ENCODE data around the gene SARDH.

Gene SARDH

DNA sequence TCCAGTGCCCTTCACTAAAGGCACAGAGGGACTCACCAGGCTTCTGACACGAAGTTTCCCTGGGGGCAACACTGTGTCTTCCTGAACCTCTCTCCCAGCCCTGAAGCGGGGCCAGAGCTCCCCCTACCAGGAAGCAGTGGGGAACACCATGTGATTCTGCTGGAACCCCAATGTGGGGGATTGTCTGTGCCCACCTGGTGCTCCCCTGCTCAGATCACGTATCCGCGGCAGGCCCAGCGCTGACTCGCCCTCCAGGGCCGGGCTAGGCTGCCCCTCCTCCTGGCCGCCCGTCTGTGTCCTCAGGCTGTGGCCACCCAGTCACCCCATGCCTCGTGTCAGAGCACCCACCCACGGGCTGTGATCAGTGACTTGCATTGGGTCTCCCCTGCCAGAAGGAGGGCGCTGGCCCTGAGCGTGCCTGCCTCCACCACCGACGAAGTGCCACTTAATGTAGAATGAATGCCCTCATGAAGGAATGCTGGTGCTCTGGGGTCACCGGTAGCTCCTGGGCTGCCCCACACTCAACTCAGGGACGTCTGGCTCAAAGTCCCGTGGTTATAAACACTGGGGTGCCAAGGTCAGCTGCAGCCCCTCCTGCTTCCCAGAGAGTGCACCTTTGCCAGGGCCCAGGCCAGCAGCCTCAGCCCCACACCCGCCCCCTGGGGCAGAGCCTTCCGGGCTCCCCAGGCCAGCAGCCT, 22.1 kb downstream of the SARDH start:
- DNase-seq (ENCODE audit: low spot score), result no peak

DNA sequence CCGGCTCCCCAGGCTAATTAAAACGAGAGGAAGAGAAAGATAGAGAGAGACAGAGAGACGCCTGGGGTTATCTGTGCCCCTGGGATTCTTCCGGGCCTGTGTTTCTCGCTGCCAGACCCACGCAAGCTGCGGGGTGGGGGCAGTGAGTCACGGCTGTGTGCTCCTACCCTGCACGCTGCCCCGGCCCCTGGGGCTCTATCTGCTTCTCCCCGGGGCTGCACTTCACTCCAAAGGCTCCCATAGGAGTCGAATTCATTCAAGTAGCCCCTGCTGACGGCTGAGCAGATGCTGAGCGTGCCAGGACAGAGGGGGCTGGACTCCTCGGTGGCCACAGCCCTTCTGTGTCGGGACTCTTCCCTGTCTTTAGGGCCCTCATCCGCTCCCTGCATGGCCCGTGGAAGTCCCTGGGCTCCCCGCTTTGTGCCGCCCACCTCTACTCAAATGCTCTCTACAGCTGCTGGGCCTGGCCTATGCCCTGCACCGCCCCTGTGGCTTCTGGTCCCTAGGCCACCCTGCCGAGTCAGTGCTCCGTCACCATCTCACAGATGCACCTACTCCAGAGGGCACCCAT, 22.8 kb downstream of the SARDH start:
- DNase-seq (ENCODE audit: low spot score), result no peak

DNA sequence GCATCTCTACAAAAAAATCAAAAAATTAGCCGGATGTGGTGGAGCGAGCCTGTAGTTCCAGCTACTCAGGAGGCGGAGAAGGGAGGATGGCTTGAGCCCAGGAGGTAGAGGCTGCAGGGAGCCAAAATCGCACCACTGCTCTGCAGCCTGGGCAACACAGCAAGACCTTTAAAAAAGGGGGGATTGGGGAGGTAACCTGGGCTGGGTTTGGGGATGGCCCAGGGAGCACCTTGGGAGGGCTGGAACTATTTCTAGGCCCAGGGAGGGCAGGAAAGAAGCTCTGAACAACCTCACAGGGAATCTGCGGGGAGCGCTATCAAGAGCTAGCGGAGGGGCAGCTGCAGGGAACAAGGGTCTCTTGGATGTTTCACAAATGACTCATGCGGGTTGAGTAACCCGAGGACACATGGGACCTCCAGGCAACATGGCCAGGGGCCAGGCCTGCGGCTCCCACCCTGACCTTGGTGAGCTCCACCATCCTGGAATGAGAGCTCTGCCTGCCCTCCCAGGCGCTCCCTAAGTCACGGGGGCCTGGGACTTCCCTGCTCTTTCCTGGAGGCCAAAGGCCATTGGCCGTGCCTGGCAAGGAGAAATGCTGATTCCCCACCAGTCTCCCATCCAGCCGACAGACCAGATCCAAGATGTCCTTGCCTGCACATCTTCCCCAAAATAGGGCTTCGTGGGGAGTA, 23.4 kb downstream of the SARDH start:
- no peak for DNase-seq (ENCODE audit: low spot score)

DNA sequence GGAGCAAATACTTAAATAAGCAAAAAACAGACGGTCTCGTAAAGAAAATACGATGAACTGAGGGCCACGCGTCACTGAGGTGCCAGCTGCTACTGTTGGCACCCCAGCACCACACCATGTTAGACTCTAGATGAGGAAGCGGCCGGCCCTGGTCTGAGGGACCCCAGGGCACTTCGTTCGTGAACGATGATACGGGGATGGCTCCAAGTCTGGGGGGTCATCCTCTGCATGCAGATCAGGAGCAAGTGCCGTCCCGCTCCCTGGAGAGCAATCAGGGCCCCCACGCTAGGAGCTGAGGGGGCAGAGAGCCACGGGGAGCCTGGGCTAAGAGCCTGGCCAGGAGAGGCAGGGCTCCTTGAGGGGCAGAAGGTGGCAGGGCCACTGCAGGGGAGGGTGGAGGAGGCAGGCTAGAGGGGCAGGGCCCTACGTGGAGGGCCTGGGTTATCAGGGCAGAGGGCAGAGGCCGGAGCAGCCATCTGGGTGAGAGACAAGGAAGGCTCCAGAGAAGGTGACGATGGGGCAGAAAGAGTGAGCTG, 24.1 kb downstream of the SARDH start:
- no peak for DNase-seq (ENCODE audit: low spot score)

DNA sequence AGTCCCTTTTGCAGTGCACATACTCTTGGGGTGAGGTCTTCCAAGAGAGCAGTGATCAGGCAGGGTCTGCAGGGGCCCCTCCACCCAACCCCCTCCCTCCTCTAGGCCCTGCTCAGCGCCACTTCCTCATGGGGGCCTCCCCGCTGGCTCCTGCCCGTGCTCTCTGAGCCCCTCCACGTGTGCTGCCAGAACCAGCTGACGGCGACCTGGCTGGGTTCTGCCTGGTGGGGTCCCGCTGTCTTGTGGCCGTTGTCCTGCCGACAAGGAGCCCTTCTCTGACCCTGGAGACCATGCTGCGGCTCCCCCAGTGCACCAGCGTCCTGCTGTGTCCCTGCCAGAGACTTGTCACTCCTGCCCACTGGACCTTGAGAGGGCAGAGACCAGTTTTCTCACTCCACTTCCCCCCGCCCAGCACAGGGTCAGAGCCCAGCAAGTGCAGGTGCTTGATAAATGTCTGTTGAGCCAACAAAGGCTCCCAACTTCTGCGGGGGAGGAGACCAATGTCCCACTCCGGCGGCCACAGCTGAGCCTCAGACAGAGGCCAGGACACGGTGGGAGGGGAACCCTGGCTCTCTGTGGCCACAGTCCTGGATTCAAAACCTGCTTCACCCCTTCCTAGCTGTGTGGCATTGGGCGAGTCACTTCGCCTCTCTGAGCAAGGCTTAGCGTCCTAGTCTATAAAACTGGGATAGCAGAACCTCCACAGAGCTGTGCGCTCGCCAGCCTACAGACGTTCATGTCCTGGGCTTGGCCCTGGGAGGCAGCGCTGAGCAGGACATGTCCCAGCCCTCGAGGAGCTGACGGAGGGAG, 24.8 kb downstream of the SARDH start:
- DNase-seq (ENCODE audit: low spot score), result no peak

DNA sequence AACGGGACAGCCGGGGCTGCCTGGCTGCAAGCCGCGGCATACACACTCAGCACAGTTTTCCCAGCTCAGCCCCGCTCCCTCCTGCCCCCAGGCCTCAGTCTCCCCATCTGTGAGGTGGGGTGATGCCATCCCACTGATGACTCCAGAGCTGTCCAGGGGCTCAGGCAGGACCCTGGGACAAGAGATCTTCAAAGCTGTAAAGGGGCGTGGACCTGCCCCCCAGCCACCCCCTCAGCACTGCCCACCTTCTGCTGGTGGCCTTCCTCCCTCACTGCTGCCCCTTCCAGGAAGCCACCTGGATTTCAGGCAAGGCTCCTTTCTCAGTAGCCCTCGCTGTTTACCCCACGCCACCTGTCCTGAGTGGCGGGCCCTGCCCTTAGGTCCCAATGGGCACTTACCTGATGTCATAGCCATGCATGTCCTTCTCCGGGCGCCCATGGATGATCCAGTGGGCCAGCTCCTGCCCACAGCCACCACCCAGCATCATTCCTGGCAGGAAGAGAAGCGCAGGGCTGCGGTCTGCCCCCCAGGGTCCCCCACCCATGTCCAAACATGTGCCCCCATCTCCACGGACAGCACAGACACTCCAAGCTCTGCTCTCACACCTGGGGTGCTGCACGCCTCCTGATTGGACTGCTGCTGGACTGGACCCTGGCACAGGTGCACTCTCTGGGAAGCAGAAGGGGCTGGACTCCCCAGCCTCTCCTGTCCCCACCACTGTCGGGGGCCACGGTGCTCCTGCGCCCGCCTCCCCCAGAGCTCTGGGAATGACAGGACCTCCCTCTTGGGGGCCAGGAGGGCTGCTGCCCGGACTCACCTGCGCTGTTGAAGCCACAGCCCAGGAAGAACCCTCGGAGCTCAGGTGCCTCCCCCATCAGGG, 25.7 kb downstream of the SARDH start:
- DNase-seq (ENCODE audit: low spot score), result no peak

DNA sequence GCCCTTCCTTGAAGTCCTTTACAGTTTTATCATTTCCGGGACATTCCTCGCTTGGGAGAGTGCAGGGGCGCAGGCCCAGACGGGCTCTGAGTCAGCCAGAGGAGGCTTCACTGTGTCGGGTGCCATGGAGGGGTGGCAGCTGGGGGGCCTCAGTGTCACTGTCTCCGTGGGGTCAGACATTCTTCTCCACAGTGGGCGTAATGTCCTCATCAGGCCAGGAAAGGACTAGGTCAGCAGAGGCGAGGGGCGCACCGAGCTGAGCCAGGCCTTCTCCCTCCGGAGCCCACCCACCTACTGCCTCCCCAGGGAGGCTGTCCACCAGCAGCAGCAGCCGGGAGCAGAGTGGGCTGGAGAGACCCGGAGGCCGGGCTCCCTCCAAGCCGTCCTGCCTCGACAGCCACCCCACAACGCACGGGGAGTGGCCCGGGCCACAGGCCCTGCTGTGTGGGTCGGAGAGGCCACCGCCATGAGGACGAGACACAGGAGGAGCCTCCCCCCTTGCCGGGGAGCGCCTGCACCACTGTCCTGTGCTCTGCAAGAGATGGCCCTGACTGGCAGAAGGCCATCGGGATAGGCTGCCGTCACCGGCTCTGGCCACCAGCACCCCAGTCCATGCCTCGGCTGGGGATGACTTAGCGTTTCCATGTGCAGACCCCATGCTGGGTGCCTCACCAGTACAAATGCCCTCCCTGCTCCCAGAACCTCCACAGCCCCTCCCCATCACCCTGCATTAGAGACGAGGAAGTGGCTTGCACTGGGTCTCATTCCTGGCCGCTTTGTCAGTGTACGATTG, 26.5 kb downstream of the SARDH start:
- DNase-seq (ENCODE audit: low spot score), result no peak

DNA sequence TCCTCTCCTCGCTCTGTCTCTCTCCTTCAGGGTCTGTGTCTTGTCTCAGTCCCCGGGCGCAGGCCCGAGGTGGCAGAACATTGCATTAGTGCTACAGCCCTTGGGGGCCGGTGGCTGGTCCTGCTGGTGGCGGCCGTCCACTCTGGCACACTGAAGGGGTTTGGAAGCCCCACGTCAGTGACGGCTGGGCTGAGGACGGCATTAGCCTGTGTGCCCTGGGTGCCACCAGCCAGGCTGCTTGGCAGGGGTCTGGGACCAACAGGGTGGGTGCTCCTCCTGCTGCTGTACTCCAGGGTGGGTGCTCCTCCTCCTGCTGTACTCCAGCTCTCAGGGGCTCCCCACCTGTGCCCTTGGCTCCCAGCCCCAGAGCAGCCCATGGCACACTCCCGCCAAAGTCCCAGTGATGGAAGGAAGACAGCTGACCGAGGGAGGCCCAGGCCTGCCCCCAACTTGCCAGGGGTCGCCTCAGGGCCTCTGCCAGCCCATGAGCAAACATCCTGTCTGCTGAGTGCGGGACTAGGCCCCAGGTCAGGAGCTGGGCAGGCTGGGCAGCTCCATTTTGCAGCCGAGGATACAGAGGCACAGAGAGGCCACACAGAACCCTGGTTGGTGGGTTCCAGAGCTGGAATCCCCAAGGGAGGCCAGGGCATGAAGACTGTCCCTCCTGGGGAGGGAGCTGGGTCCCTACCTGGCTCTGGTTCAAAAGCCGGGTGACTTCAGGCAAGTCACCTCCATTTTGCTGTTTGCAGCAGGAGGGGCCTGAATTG, 27.3 kb downstream of the SARDH start:
- no peak for DNase-seq (ENCODE audit: low spot score)

DNA sequence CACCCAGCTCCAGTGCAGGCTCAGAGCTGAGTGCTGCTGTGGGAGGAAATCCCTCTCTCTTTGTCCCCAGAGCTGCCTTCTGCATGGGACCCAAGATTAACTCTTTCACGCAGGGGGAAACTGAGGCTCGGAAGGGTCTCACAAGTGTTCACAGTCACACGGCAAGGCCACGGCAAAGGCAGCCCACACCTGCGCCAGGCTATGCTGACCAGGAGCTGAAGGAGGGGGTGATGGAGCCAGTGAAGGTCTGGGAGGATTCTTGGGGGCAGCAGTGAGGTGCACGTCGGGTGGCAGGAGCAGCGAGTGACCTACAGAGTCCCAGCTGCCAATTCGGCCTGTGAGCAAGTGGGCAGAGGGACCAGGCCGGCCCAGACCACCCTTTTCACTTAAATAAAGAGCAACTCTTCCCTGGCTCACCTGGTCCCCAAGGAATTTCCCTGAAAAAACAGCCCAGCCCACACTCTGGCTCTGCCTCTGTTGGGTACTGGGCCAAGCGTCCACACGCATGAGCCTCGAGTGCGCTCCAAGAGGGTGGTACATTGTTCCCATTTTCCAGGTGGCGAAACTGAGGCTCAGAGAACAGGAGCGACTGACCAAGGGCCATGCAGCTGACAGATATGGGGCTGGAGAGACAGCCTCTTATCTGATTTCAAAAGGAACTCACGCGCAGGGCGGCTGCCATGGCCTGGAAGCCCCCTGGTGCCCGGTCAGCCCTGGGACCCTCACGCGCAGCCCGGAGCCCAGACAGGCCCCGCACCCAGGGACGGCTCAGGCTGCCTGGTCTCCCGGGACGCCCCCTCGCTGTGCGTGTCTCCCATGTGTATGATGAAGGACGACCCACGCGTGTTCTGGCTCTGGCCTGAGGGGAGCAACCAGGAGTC, 28.2 kb downstream of the SARDH start:
- no peak for DNase-seq (ENCODE audit: low spot score)

DNA sequence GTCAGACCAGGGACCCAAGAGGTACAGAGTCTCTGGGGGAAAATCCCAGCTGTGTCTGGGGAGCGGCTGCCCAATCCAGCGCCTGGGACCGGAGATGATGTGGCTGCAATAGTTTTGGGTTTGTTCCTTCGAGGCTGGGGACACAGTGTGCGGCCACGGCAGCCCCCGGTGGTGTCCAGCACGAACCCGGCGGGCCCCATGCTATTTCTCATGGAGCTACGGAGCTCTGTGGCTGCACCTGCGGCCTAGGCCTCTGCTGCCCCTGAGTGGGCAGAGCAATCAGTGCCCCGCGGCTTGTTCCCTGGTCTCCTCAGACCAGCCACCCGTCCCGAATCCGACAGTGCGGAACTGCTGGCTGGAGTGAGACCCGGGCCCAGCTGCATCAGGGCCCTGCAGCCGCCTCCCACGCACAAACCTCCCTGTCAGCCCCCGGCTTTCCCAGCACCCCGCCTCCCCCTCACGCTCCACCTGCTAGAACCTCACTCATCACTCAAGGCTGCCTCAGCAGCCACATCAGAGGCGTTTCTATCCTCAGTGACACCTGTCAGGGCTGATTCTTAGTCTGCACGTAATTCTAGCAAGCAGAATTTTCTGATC, 29.0 kb downstream of the SARDH start:
- DNase-seq (ENCODE audit: low spot score), result peak; percentile 67

DNA sequence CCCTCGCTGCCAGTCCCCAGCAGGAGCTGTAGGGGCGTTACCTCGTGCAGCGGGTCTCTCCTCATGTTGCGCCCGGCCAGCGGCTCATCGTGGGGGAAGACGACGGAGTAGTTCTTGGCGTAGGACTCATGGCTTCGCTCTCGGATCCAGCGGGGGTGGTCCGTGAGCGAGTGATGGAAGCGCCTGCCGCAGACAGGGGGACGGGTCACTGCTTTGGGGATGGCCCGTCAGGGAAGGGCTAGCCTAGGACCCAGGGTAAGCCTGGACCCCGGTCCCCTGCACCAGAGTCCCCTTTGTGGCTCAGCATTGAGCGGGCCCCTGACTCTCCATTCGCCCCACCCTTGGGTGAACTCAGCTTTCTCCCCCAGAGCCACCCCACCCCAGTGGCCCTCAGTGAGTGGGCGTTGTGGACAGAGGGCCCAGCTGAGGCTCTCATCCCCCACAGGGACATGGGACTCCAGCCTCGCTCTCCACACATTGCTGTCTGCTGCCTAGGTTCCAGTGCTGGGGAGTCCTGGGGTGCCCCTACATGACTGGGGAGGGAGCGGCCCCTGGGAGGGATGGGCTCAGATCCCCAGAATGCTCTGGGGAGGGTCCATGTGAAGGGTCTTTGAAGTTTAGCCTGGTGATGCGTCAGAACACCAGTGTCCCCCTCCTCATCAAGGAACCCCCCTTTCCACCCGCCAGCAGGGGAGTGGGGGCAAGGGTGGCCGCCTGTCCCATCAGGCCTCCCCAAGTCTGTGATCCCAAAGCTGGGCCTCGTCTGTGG, 29.7 kb downstream of the SARDH start:
- no peak for DNase-seq (ENCODE audit: low spot score)

DNA sequence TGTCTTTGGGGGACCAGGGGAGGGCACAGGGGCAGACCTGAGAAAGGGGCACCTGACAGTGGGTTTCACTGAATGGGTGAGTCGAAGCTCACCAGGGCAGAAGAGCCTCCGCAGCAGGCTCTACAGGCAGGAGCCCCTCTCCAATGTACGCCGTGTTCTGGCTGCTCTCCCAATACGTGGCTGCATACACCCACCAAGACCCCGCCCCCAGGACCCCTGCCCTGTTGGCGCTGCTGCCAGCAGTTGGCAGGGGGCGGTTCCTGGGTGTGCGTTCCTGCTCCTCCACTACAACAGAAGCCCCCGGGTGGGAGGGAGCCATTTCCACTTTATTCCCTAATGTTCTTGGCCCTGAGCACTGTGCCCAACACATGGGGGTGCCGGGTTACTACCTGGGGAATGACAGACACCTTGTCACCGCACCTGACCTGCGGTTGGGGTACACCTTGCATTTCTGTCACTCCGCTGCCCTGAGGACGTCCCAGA, 30.3 kb downstream of the SARDH start:
- DNase-seq (ENCODE audit: low spot score), result no peak

DNA sequence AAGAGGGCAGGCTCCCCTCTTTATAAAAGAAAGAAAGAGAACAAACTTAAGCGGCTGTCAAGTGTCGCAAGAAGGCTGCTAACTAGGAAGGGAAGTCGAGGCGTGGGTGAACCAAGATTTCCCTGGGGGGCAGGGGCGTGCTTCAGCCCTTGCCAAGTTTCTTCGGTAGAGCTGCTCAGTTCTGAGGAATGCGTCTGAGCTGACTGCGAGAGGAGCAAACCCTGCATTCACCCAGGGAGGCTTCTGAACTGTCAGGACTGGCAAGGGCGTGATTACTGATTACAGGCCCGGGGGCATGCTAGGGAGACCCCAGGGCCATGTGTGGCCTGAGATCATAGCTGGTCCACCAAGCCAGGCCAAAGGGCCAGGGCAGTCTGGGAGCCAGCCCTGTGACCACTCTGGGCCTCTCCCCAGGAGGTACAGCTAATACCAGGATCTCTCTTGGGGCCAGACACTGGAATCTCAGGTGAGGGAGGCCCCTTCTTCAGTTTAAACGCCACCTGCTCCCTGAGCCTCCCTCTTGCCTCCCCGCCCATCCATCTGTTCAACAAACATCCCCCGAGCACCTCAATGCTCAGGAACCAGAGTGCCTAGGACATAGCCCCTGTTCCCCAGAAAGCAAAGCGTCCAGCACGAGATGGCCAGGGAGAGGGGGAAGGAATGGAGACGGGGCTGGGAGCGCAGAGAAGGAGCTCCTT, 30.9 kb downstream of the SARDH start:
- DNase-seq (ENCODE audit: low spot score), result peak; percentile 70

DNA sequence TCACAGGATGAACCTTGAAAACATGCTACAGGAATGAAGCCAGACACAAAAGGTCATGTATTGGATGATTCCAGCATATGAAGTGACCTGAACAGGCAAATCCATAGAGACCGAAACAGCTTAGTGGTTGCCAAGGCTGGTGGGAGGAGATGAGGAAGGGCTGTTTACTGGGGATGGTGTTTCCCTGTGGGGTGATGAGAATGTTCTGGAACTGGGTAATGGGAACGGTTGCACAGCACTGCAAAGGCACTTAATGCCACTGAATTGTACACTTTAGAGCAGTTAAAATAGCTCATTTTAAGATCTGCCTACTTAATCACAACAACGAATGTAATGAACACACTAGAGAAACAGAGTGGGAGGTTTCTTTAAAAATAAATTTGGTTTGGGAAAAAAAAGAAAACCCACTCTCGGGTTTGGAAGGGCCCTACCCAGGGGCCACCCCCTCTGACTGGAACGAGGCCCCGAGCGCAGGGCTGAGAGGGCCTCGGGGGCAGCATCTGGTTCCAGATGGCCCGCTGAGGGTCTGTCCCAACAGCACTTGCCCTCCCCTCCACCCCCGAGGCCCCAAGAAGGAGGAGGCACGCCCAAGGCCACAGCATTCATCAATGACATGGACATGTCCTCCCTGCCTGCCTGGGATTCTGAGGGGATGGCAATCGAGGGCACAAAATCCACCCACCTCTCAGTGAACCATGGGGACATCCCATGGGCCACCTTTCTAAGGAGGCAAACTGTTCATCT, 31.7 kb downstream of the SARDH start:
- DNase-seq (ENCODE audit: low spot score), result no peak

DNA sequence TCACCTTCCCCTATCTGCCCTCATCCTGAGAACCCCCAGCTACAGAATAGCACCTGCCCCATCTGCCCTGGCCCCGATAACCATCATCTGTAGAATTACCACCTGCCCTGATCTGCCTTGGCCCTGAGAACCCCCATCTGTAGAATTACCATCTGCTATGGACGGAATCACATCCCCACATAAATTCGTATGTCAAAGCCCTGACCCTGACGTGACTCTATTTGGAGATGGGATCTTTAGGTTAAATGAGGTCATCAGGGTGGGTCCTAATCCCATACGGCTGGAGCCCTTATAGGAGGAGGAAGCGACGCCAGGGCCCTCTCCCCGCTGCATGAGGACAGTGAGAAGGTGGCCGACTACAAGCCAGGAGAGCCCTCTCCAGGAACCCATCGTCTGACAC, 32.6 kb downstream of the SARDH start:
- DNase-seq (ENCODE audit: low spot score), result no peak

DNA sequence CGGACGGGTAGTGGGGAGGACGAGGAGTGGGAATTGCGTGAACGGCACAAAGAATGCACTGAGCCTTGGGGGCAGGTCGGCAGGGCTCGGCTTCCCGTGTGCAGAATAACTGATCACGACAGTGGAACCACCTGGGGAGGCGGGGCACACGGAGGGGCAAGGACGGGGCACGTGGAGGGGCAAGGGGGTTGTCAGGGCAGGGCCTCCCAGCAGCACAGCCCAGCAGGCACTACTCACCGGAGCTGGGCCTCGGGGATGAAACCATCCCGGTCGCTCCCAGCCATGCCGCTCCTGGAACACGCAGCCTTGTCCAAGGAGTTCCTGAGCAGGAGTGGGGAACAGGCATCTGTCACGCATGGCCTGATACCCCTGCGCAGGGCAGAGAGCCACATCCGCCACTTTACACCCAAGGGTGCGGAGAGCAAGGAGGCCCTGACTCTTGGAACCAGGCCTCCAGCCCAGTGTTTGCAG, 33.4 kb downstream of the SARDH start:
- DNase-seq (ENCODE audit: low spot score), result no peak

Measured in putamen (tissue), 1 donor.